ENCODE results near the gene RAPGEF4.

- TF ChIP-seq USF2 (IDR thresholded peaks at IDR 0.05; ENCODE audit: low read depth, low read length) (no peak), USF2 (CRISPR knock-in tag; IDR thresholded peaks at IDR 0.05; ENCODE audit: borderline replicate concordance) (no peak), ZNF530 (CRISPR knock-in tag; IDR thresholded peaks at IDR 0.05; ENCODE audit: low read depth) (no peak), CTCF (CRISPR knock-in tag; IDR thresholded peaks at IDR 0.05) (no peak), KDM2A (CRISPR knock-in tag; IDR thresholded peaks at IDR 0.05; ENCODE audit: borderline replicate concordance, low read depth) (no peak), PHF5A (CRISPR knock-in tag; IDR thresholded peaks at IDR 0.05; ENCODE audit: low read depth, unreplicated experiment) (no peak), SIN3A (IDR thresholded peaks at IDR 0.05; ENCODE audit: borderline replicate concordance, low read depth, low read length) (no peak), ZNF430 (CRISPR knock-in tag; IDR thresholded peaks at IDR 0.05) (no peak), PHF21A (CRISPR knock-in tag; IDR thresholded peaks at IDR 0.05) (no peak), STAT5B (CRISPR knock-in tag; IDR thresholded peaks at IDR 0.05) (no peak)
Observed at GRCh38 chr2:173048897-173049661, 313.4 kb downstream of the RAPGEF4 start.

All from HepG2 (cell line).